GM21529 (cell line): Measurements from ENCODE around the gene SERPINB1.

ENCODE experiments used
- ATAC-seq: cut with Tn5 transposase; IDR thresholded peaks from one replicate; pipeline ENCODE4 v1.9.1; 2021; ENCODE audit not compliant: unreplicated experiment

Gene SERPINB1

DNA sequence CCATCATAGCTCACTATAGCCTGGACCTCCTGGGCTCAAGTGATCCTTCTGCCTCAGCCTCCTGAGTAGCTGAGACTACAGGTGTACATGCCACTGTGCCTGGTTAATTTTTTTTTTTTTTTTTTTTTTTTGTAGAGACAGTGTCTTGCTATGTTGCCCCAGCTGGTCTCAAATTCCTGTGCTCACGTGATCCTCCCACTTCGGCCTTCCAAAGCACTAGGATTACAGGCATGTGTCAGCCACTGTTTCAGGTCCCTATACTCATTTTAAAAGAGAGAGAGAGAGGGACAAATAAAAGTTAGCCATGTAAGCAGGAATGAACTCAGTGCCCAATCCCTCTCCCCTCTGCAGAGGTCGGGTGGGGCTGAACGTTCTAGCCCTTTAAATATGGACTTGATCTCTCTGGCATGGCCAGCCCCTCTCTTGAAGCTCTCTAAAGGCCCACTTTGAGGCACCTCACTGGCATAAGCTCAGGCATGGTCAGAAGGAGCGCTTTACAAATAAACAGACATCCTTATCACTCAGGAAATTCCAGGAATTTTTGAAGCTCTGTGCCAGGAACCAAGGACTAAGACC is 9.0 kb upstream of the SERPINB1 start:
- ATAC-seq: no peak

- peak; percentile 44 for ATAC-seq
These were observed 7.2 kb upstream of the SERPINB1 start for GRCh38 chr6:2848851-2849250.

GRCh38 chr6:2845880-2846208 is 4.2 kb upstream of the SERPINB1 start:
- ATAC-seq: no peak

DNA sequence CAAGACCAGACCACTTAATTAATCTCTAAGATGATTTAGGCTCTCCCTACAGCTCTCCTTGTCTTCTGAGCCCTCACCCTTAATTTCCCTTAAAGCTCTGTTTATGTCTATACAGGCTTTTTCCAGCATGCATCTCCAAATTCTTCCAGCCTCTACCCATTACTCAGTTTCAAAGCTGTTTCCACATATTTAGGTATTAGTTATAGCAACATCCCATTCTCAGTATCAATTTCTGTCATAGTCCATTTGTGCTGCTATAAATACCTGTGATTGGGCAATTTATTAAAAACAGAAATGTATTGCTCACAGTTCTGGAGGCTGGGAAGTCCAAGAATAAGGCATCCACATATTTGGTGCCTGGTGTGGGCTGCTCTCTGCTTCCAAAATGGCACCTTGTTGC is 2.3 kb upstream of the SERPINB1 start:
- no peak for ATAC-seq

- no peak for ATAC-seq
These were observed 1.6 kb upstream of the SERPINB1 start for GRCh38 chr6:2843138-2843740.

GRCh38 chr6:2842139-2842552 is 483 bp upstream of the SERPINB1 start:
- ATAC-seq: no peak

GRCh38 chr6:2840749-2841061 is 958 bp downstream of the SERPINB1 start:
- no peak for ATAC-seq

DNA sequence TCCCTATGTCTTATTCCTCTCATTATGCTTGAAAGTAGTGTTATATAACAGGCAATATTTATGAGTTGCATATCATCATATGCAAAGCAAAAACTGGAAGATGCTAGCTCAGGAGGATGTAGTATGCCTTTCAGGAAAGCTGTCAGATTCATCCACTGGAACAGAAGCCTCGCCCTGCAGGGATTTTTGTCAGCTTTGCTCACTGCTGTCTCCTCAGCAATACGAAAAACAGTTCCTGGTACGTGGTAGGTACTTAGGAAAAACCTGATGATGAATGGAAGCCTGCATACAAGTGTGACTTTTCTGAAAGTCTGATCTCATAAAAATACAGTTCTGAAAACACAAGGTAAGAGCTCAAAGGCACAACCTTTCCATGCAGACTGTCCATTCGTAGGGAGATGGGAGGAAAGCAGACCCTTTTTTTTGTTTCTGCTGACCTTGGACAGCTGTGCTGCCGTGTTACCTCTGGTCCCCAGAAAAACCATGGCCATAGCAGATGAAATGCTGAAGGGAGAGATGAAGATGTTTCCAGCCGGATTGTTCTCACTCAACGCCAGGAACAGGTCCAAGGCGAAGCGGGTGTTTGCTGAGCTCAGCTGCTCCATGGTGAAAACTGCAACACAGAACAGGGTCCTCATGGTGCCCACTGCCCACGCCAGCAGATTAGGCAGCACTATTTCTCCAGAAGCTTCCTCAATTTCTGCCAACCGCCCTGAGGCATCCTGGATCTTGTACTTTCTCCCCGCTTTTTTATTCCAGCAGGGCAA is 1.5 kb downstream of the SERPINB1 start:
- ATAC-seq: no peak

DNA sequence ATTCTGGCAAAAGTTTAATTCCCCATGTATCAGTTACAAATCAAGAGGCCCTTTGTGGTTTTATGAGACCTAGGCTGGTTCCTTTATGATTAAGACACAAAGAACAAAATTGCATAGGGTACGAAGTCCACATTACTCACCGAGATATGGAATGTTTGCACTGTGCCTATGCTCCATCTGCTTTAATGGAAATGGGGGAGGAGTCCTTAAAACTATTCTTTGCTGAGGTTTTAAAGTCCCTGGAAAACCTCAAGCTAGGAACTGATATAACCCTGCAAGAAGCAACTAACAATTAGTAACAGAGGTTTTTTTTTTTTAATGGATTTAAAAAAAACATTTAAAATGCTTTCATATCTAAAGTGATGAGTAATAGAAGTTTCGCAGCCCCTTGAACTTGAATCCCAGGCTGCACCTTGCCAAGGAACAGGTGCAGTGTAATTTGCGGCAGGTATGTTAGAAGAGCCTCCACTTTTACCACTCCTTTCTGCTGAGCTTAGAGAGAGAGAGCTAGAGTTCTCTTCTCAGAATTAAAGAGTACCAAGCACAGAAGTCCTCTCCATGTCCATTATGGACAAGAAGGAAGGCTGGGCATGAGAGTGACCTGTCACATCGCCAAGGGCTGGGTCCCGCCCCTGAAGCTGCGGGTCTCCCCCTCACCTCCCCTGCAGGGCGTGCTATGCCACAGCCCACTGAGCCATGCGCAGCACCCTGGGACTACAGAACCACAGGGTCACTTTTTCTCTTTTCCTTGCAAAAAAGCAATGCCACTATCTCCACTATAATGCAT is 2.3 kb downstream of the SERPINB1 start:
- ATAC-seq: no peak

- ATAC-seq: no peak
These were observed 3.4 kb downstream of the SERPINB1 start for GRCh38 chr6:2838251-2838650.

DNA sequence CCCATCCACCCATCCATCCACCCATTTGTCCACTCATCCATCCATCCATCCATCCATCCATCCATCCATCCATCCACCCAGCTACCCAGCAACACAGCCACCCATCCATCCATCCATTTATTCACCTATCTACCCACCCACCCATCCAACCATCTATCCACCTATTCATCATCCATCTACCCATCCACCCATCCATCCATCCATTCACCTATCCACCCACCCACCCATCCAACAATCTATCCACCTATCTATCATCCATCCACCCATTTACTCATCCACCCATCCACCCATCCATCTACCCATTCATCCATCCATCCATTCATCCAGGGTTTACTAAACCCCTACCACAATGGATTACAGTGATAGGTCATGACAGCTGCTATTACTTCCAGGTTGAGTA is 7.4 kb downstream of the SERPINB1 start:
- no peak for ATAC-seq

- no peak for ATAC-seq
These were observed 10.3 kb downstream of the SERPINB1 start for GRCh38 chr6:2831392-2831791.

GRCh38 chr6:2830183-2830582 is 11.5 kb downstream of the SERPINB1 start:
- no peak for ATAC-seq

- ATAC-seq: no peak
These were observed 12.4 kb downstream of the SERPINB1 start for GRCh38 chr6:2829253-2829652.

- ATAC-seq: no peak
These were observed 13.0 kb downstream of the SERPINB1 start for GRCh38 chr6:2828629-2829028.

GRCh38 chr6:2827142-2827541 is 14.5 kb downstream of the SERPINB1 start:
- ATAC-seq: no peak

DNA sequence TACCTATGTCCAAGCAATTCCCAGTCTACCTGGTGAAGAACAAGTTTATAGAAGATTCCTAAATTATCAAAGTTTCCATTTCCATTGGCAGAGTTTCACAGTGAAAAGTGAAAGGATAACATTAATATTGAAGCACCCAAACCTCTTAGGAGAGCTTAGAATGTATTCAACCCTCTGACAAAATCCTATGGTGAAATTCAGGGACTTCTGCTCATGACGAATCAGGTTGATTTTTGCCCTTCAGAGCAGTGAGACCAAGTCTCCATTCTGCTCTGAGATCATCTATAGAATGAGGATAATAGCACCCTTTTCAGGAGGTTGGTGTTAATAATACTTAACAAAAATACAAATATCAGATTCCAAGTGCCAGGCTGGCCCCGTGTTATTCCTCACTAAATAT is 15.5 kb downstream of the SERPINB1 start:
- ATAC-seq: no peak

DNA sequence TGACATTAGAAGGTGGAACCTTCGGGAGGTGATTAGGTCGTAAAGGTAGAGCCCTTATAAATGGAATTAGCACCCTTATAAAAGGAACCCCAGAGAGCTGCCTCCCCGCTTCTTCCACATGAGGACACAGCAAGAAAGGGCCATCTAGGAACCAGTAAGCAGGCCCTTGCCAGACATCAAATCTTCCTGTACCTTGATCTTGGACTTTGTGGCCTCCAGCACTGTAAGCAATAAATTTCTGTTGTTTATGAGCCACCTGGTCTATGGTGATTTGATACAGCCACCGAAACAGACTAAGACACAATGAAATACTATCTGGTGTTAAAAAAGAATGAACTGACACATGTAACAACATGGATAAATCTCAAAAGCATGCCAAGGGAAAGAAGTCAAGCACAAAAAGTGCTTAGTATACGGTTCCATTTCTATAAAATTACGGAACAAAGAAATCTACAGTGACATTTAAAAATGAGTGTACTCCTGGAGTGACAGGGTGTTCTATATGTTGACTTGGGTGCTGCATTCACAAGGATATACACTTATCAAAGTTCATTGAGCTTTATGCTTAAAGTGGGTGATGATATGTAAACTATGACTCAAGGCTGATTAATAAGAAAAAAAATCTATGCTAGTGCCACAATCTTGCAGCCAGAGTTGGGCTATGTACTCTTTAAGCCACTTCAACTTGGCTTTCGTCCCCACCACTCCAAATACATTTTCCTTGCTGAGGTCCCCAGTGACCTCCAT is 18.4 kb downstream of the SERPINB1 start:
- no peak for ATAC-seq

DNA sequence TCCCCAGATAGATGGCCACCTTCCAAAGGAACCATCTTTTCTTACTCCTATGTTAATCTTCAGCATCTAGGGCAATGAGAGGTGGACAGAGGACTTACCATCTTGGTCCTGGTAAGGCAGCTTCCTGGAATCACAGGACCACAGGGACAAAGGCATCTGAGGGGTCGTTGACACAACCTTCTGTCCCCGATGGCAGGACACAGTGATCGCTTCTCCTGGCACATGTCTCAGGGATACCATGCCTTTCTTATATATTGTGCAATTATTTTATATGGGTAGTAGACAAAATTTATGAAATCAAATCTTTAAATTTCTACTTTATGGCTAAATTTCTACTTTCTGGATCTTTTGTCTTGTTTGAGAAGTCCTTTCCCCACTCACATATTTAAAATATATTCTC is 20.1 kb downstream of the SERPINB1 start:
- ATAC-seq: no peak

DNA sequence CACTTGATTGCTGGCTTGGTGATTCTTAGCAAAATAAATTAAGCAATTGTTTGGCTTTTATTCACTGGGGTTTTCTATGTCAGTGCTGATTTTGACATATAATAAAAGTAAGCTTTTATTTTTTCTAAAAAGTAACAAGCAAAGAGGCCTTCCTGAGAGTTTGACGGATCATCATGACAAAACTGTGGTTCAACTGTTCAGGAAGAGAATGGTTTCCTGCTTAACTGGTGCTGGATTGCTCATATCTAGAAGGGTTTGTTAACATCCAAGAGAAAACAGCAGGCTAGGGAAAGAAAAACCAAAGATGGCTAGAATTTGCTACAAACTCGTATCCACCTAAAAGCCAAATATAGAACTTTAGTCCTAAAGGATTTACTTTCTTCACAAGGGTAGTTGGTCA is 21.2 kb downstream of the SERPINB1 start:
- no peak for ATAC-seq

GRCh38 chr6:2819978-2820377 is 21.7 kb downstream of the SERPINB1 start:
- ATAC-seq: no peak
